ENCODE measurements around the gene UBE2D2. TPM values are rescaled to one million over a fixed set of nuclear protein-coding genes. Genes with fewer than 3 reads are reported as not detected.

The UBE2D2 gene
- total and polyA plus RNA-seq, 2 of the 4 experiments (the other 2 are of a cell fraction), result 26.9 to 35.7 TPM

DNA sequence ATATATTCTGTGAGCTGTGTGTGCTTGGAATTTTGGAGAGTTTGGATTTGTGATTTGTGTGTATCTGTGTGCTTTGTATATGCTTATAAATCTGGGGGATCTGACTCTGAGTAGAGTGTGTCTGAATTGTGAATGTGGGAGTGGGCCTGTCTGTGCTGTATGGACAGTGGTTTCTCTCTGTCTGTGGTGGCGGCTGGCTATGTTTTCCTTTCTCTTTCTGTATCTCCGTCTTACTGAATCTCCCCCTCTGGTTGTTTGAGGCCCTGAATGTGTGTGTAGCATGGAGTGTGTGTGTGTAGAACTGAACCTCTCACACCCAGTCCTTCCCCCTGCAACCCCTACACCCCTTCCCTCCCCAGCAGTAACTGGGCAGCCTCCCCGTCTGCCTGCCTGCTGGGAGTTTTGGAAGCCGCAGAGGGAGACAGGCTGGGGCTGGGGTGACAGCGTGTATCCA, 91.7 kb downstream of the UBE2D2 start:
- intact Hi-C loops (cut with micrococcal nuclease), result no loop called here
- Histone ChIP-seq H3K4me1 (ENCODE audit: control insufficient read depth, insufficient read depth, low read length) (peaks cover 53% of the 10 kb centered on the region), H3K36me3 (ENCODE audit: control insufficient read depth, insufficient read depth, low read length) (no peaks in the 10 kb centered on the region), H3K4me2 (ENCODE audit: low read depth, low read length) (peak overlapping the region; percentile 79), H3K9me3 (ENCODE audit: control insufficient read depth, insufficient read depth, low read length) (no peaks in the 10 kb centered on the region), H3K9ac (ENCODE audit: low read depth, low read length) (peak overlapping the region; percentile 76), H2BK15ac (ENCODE audit: low read depth, low read length) (peak overlapping the region; percentile 38), H2BK5ac (ENCODE audit: low read depth, low read length, poor library complexity, severe bottlenecking) (peak overlapping the region; percentile 89), H3K27me3 (ENCODE audit: control insufficient read depth, insufficient read depth, low read length) (no peaks in the 10 kb centered on the region), H4K20me1 (ENCODE audit: insufficient read depth, low read length) (peaks cover 16% of the 10 kb centered on the region), H3K4ac (ENCODE audit: low read depth, low read length) (peak overlapping the region; percentile 100), H2AK9ac (replicated peaks; ENCODE audit: low read depth, low read length, poor library complexity) (no peak overlapping the region), H2BK20ac (ENCODE audit: low read depth, low read length) (peak overlapping the region; percentile 43), H3K9me1 (ENCODE audit: insufficient read depth, low read length) (peaks cover 40% of the 10 kb centered on the region), H3K27ac (ENCODE audit: insufficient read depth, low read length) (peak overlapping the region; percentile 90), H2AFZ (replicated peaks; ENCODE audit: low read length, poor library complexity) (peak overlapping the region; percentile 21), H3K4me3 (ENCODE audit: insufficient read depth, low read depth, low read length) (no peak overlapping the region), H3K79me1 (ENCODE audit: low read depth in 1 of 2, low read length in 2 of 2) (peaks cover 32 to 78% of the 10 kb centered on the region in 2 experiments), H4K5ac (ENCODE audit: low read depth, low read length) (peak overlapping the region; percentile 59; the same call in 1 of the 2 replicates), H3K18ac (ENCODE audit: low read depth, low read length) (peak overlapping the region; percentile 69), H2AK5ac (ENCODE audit: low read depth, low read length) (peak overlapping the region; percentile 100; the same call in 1 of the 2 replicates), H3K56ac (ENCODE audit: extremely low read depth, insufficient read depth, low read length) (peak overlapping the region; percentile 30; the same call in 1 of the 2 replicates), H3K23ac (ENCODE audit: low read depth, low read length) (peak overlapping the region; percentile 42; the same call in 1 of the 2 replicates), H4K8ac (ENCODE audit: low read depth in 2 of 2, low read length in 2 of 2) (peak overlapping the region; percentile 35 to 48; a peak in 3 of 4 replicates), H3K14ac (replicated peaks; ENCODE audit: low read depth, low read length) (peak overlapping the region; percentile 57), H4K91ac (ENCODE audit: insufficient read depth, low read depth, low read length) (peak overlapping the region; percentile 43), H2BK120ac (ENCODE audit: low read depth, low read length) (peak overlapping the region; percentile 61)
- no TSS peak for BruUV-seq (replicated peaks)
- ChIA-PET POLR2A (ENCODE audit: unreplicated experiment) (no interaction called here), CTCF (interaction anchor here (1.0 kb wide), 1 partner anchor 112 kb away, joined by 3 read pairs; no protein-coding TSS in a partner anchor)
- DNase-seq (no peak), ATAC-seq (ENCODE audit: low read depth) (no peak)
- in situ Hi-C loops (cut with MboI; ENCODE audit: low sequenced_read_pairs), result no loop called here
- WGBS, 2 experiments (ENCODE audit: extremely low coverage in 2 of 2, insufficient read length in 1 of 2), result 80% methylated on average over 1 of the region's 5 CpGs; no CpG with 5 or more reads in 1 of the 2 experiments
- TF ChIP-seq POLR2A (IDR thresholded peaks at IDR 0.05; ENCODE audit: low read depth, low read length) (peak; percentile 1; the same call in 1 of the 2 replicates), MAFK (IDR thresholded peaks at IDR 0.05; ENCODE audit: low read depth, low read length) (no peak)
- dilution Hi-C loops (cut with HindIII; ENCODE audit: low sequenced_read_pairs, unreplicated experiment), result no loop called here
